Caco-2 (cell line): ENCODE data around the gene ZNF775. TPM values are rescaled to one million over a fixed set of nuclear protein-coding genes. Genes with fewer than 3 reads are reported as not detected.

Experiments used
- BruUV-seq: library from RNA; stranded (reverse); fragments of 400-500 nt; replicated peaks from 2 replicates; lab custom pipeline; 2021; lab: Mats Ljungman, UMichigan
- CTCF ChIA-PET: fragments of 300-600 bp; sonication (Branson Sonifier 250); formaldehyde crosslinking; loops from one replicate; lab custom pipeline; 2022; ENCODE audit warnings: antibody characterized with exemption; lab: Charles Lee
- POLR2A ChIA-PET: fragments of 300-600 bp; sonication (Branson Sonifier 250); formaldehyde crosslinking; loops from one replicate; lab custom pipeline; 2022; ENCODE audit warnings: antibody characterized with exemption; lab: Charles Lee
- DNase-seq, 2 experiments: peaks; one replicate each; pipeline versions ENCODE4 v3.0.0 to v3.0.0-alpha.2; 2020 to 2022
- H3K27me3 ChIP-seq: replicated peaks from 2 replicates; pipeline ENCODE4 v1.6.0; 2011; ENCODE audit warnings: low read length; ENCODE audit not compliant: control insufficient read depth, insufficient read depth
- H3K36me3 ChIP-seq: 2 replicates; pipeline ENCODE4 v1.5.1; 2011; ENCODE audit warnings: low read length; ENCODE audit not compliant: control insufficient read depth, insufficient read depth
- H3K4me1 ChIP-seq: fragments of 250-450 bp; sonication (Bioruptor Pico); 2 replicates; pipeline ENCODE4 v1.5.1; 2020; ENCODE audit warnings: mild to moderate bottlenecking
- H3K4me3 ChIP-seq: 2 replicates; pipeline ENCODE4 v1.5.1; 2011; ENCODE audit warnings: low read depth, mild to moderate bottlenecking, control low read depth, low read length
- H3K9me3 ChIP-seq: fragments of 250-450 bp; sonication (Bioruptor Pico); 2 replicates; pipeline ENCODE4 v1.5.1; 2020; ENCODE audit warnings: mild to moderate bottlenecking, moderate library complexity
- H3K27ac Mint-ChIP-seq: one replicate; pipeline ENCODE4 v1.8.0; 2022; ENCODE audit warnings: mixed read lengths; ENCODE audit not compliant: unreplicated experiment
- H3K27me3 Mint-ChIP-seq: one replicate; pipeline ENCODE4 v1.8.0; 2022; ENCODE audit warnings: mixed read lengths; ENCODE audit not compliant: insufficient read depth, unreplicated experiment
- H3K36me3 Mint-ChIP-seq: one replicate; pipeline ENCODE4 v1.8.0; 2022; ENCODE audit warnings: mild to moderate bottlenecking, mixed read lengths; ENCODE audit not compliant: insufficient read depth, unreplicated experiment
- H3K4me1 Mint-ChIP-seq: one replicate; pipeline ENCODE4 v1.8.0; 2022; ENCODE audit warnings: low read depth, mixed read lengths; ENCODE audit not compliant: unreplicated experiment
- H3K4me3 Mint-ChIP-seq: one replicate; pipeline ENCODE4 v1.8.0; 2022; ENCODE audit warnings: mild to moderate bottlenecking, moderate library complexity, mixed read lengths; ENCODE audit not compliant: unreplicated experiment
- H3K9me3 Mint-ChIP-seq: one replicate; pipeline ENCODE4 v1.8.0; 2022; ENCODE audit warnings: mixed read lengths; ENCODE audit not compliant: unreplicated experiment
- intact Hi-C: fragments of 100-400 bp; cut with micrococcal nuclease; formaldehyde crosslinking; loops from one replicate; pipeline ENCODE4 v1.10.0; 2022; ENCODE audit not compliant: unreplicated experiment
- total RNA-seq: library from RNA; stranded (reverse); gene quantifications from 2 replicates; pipeline ENCODE4 v1.2.3, GENCODE V29; 2022
- TF ChIP-seq, protein P1 (sequence below), 2 experiments: fragments of 200-600 bp in 1 of 2; IDR thresholded peaks; 1 replicate in 1 of 2; 2 replicates in 1 of 2; pipeline versions ENCODE4 v1.5.1 to v1.8.0; 2011 to 2022; ENCODE audit warnings: antibody characterized with exemption in 1 of 2, control low read depth in 1 of 2, inconsistent platforms in 1 of 2, low read depth in 1 of 2, low read length in 1 of 2, mild to moderate bottlenecking in 1 of 2, moderate library complexity in 1 of 2; ENCODE audit not compliant: insufficient read depth in 1 of 2, severe bottlenecking in 1 of 2, unreplicated experiment in 1 of 2

ZNF775 gene
- total RNA-seq, 1 experiment from 2014 or later: 4.0 TPM

DNA sequence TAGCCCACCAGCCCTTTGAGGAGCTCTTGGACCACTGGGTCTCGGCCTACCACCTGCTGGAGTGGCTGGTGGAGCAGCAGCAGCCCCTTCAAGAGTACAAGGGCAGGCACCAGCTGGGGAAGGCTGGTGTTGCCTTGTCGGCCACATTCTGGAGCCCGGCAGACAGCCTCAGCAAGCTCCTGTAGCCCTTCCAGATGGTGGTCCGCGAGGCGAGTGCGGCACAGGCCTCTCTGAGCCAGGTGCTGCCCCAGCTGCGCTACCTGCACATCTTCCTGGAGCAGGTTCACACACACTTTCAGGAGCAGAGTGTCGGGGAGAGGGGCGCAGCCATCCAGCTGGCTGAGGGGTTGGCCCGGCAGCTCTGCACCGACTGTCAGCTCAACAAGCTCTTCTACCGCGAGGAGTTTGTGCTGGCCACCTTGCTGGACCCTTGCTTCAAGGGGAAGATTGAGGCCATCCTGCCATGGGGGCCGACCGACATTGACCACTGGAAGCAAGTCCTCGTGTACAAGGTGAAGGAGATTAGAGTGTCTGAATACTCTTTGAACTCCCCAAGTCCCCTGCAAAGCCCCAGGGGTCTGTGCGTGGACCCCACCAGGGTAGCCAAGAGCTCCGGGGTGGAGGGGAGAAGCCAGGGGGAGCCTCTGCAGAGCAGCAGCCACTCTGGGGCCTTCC lies 48.8 kb upstream of the ZNF775 start:
- Histone ChIP-seq H3K4me1 (peaks cover 2% of the 10 kb centered on the region), H3K4me3 (no peak overlapping the region), H3K27me3 (no peaks in the 10 kb centered on the region), H3K36me3 (peaks cover 15% of the 10 kb centered on the region), H3K9me3 (no peaks in the 10 kb centered on the region)
- no peak overlapping the region for H3K27ac Mint-ChIP-seq
- no peak overlapping the region for H3K4me3 Mint-ChIP-seq
- no peaks in the 10 kb centered on the region for H3K27me3 Mint-ChIP-seq
- TF ChIP-seq, protein P1, sequence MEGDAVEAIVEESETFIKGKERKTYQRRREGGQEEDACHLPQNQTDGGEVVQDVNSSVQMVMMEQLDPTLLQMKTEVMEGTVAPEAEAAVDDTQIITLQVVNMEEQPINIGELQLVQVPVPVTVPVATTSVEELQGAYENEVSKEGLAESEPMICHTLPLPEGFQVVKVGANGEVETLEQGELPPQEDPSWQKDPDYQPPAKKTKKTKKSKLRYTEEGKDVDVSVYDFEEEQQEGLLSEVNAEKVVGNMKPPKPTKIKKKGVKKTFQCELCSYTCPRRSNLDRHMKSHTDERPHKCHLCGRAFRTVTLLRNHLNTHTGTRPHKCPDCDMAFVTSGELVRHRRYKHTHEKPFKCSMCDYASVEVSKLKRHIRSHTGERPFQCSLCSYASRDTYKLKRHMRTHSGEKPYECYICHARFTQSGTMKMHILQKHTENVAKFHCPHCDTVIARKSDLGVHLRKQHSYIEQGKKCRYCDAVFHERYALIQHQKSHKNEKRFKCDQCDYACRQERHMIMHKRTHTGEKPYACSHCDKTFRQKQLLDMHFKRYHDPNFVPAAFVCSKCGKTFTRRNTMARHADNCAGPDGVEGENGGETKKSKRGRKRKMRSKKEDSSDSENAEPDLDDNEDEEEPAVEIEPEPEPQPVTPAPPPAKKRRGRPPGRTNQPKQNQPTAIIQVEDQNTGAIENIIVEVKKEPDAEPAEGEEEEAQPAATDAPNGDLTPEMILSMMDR (IDR thresholded peaks at IDR 0.05; ENCODE audit: insufficient read depth in 1 of 2, low read depth in 1 of 2, low read length in 1 of 2, severe bottlenecking in 1 of 2, unreplicated experiment in 1 of 2): no peak
- peaks cover 51% of the 10 kb centered on the region for H3K36me3 Mint-ChIP-seq
- POLR2A ChIA-PET: no interaction called here
- intact Hi-C loops: no loop called here
- CTCF ChIA-PET: no interaction called here
- H3K4me1 Mint-ChIP-seq: peaks cover under 1% of the 10 kb centered on the region
- DNase-seq: no peak
- BruUV-seq: no TSS peak
- H3K9me3 Mint-ChIP-seq: no peaks in the 10 kb centered on the region

- Mint-ChIP-seq H3K4me3 (no peak overlapping the region), H3K4me1 (no peaks in the 10 kb centered on the region), H3K9me3 (no peaks in the 10 kb centered on the region), H3K27ac (no peak overlapping the region), H3K27me3 (no peaks in the 10 kb centered on the region), H3K36me3 (peaks cover 28% of the 10 kb centered on the region)
- ChIA-PET CTCF (no interaction called here), POLR2A (no interaction called here)
- TF ChIP-seq, protein P1 (IDR thresholded peaks at IDR 0.05; ENCODE audit: insufficient read depth in 1 of 2, low read depth in 1 of 2, low read length in 1 of 2, severe bottlenecking in 1 of 2, unreplicated experiment in 1 of 2): no peak
- no TSS peak for BruUV-seq
- Histone ChIP-seq H3K36me3 (peaks cover 6% of the 10 kb centered on the region), H3K9me3 (no peaks in the 10 kb centered on the region), H3K27me3 (no peaks in the 10 kb centered on the region), H3K4me1 (no peaks in the 10 kb centered on the region), H3K4me3 (no peak overlapping the region)
- DNase-seq: no peak
- intact Hi-C loops: no loop called here
Observed at GRCh38 chr7:150332852-150333635, 46.1 kb upstream of the ZNF775 start.

DNA sequence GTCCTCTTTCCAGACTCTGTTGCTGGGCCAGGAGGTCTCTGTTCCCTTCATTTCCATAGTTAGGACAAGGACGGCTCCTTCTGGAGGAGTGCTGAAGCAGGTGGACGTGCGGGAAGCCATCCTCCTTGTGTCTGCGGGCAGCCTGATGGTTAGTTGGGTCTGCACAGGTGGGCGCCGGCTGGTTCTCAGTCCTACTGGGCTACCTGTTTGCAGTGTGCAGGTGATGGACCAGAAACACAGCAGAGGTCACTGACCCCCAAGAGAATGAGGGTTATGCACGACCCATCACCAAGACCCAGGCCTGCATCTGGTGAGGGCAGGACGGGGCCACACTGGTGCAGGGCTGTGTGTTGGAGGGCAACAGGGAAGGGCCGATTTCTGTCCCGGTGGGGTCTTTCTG lies 45.5 kb upstream of the ZNF775 start:
- Mint-ChIP-seq H3K36me3 (peaks cover 27% of the 10 kb centered on the region), H3K4me3 (no peak overlapping the region), H3K9me3 (no peaks in the 10 kb centered on the region), H3K27ac (no peak overlapping the region), H3K27me3 (no peaks in the 10 kb centered on the region), H3K4me1 (no peaks in the 10 kb centered on the region)
- no peak for DNase-seq
- no peak overlapping the region for H3K4me3 ChIP-seq
- H3K4me1 ChIP-seq: no peaks in the 10 kb centered on the region
- ChIA-PET CTCF (no interaction called here), POLR2A (no interaction called here)
- no peaks in the 10 kb centered on the region for H3K9me3 ChIP-seq
- BruUV-seq: no TSS peak
- TF ChIP-seq, protein P1 (IDR thresholded peaks at IDR 0.05; ENCODE audit: insufficient read depth in 1 of 2, low read depth in 1 of 2, low read length in 1 of 2, severe bottlenecking in 1 of 2, unreplicated experiment in 1 of 2): no peak
- H3K36me3 ChIP-seq: peaks cover 6% of the 10 kb centered on the region
- no peaks in the 10 kb centered on the region for H3K27me3 ChIP-seq
- intact Hi-C loops: no loop called here
